HEK293T (cell line): ENCODE data around the gene RAPGEF6.
"Not testable (repeated sequence)": the region's sequence is repeated elsewhere in the genome, so short reads cannot be mapped to it uniquely, and the experiment has no call there.

Experiments used
- CTCF ChIA-PET: fragments of 350-600 bp; formaldehyde crosslinking; extraction: SDS; loops from one replicate; lab custom pipeline; 2021; ENCODE audit warnings: antibody characterized with exemption, inconsistent platforms; lab: Yijun Ruan, JAX
- POLR2A ChIA-PET: fragments of 350-600 bp; formaldehyde crosslinking; extraction: SDS; loops from one replicate; lab custom pipeline; 2020; ENCODE audit warnings: antibody characterized with exemption, inconsistent platforms; lab: Yijun Ruan, JAX
- DNase-seq: peaks from one replicate; pipeline ENCODE4 v3.0.0; 2012; ENCODE audit warnings: mixed read lengths; ENCODE audit errors: extremely low spot score
- ARNT ChIP-seq: fragments of 450-650 bp; IDR thresholded peaks from 2 replicates; pipeline ENCODE4 v1.6.1; 2017; ENCODE audit warnings: mild to moderate bottlenecking
- BHLHE40 ChIP-seq: fragments of 450-650 bp; IDR thresholded peaks from 2 replicates; pipeline ENCODE4 v1.6.1; 2016; ENCODE audit warnings: mild to moderate bottlenecking, moderate library complexity, borderline replicate concordance
- CTBP1 ChIP-seq: fragments of 450-650 bp; IDR thresholded peaks from 2 replicates; pipeline ENCODE4 v1.6.1; 2016; ENCODE audit warnings: borderline replicate concordance
- ELF4 ChIP-seq: fragments of 450-650 bp; IDR thresholded peaks from 2 replicates; pipeline ENCODE4 v1.6.1; 2017; ENCODE audit warnings: antibody characterized with exemption
- FOXA1 ChIP-seq: fragments of 450-650 bp; IDR thresholded peaks from 2 replicates; pipeline ENCODE4 v1.6.1; 2016; ENCODE audit warnings: mild to moderate bottlenecking
- FOXK2 ChIP-seq: fragments of 450-650 bp; IDR thresholded peaks from 2 replicates; pipeline ENCODE4 v1.6.1; 2016; ENCODE audit warnings: mild to moderate bottlenecking
- FOXM1 ChIP-seq: fragments of 450-650 bp; IDR thresholded peaks from 2 replicates; pipeline ENCODE4 v1.6.1; 2017; ENCODE audit warnings: mild to moderate bottlenecking, borderline replicate concordance
- HDGF ChIP-seq: fragments of 450-650 bp; IDR thresholded peaks from 2 replicates; pipeline ENCODE4 v1.6.1; 2017; ENCODE audit warnings: antibody characterized with exemption, borderline replicate concordance
- L3MBTL2 ChIP-seq: fragments of 450-650 bp; conservative IDR thresholded peaks from 2 replicates; pipeline ENCODE4 v1.6.1; 2016; ENCODE audit warnings: mild to moderate bottlenecking
- LEF1 ChIP-seq: fragments of 450-650 bp; IDR thresholded peaks from 2 replicates; pipeline ENCODE4 v1.6.1; 2017; ENCODE audit warnings: mild to moderate bottlenecking, borderline replicate concordance
- NFRKB ChIP-seq: fragments of 450-650 bp; IDR thresholded peaks from 2 replicates; pipeline ENCODE4 v1.6.1; 2016; ENCODE audit warnings: mild to moderate bottlenecking, moderate library complexity
- PKNOX1 ChIP-seq: fragments of 450-650 bp; IDR thresholded peaks from 2 replicates; pipeline ENCODE4 v1.6.1; 2016
- SP1 ChIP-seq: fragments of 450-650 bp; IDR thresholded peaks from 2 replicates; pipeline ENCODE4 v1.6.1; 2017
- SUZ12 ChIP-seq: fragments of 450-650 bp; IDR thresholded peaks from 2 replicates; pipeline ENCODE4 v1.6.1; 2016; ENCODE audit warnings: mild to moderate bottlenecking
- TARDBP ChIP-seq: fragments of 450-650 bp; IDR thresholded peaks from 2 replicates; pipeline ENCODE4 v1.6.1; 2016
- ZNF384 ChIP-seq: fragments of 450-650 bp; IDR thresholded peaks from 2 replicates; pipeline ENCODE4 v1.6.1; 2016

RAPGEF6 gene

GRCh38 chr5:131627207-131627865 is 7.7 kb downstream of the RAPGEF6 start:
- TF ChIP-seq CTBP1 = no peak
- no peak for TF ChIP-seq HDGF
- no peak for TF ChIP-seq ARNT
- TF ChIP-seq FOXM1 = no peak
- ChIA-PET CTCF (interaction anchor here (0.8 kb wide), 1 partner anchor 38 kb away, joined by 3 read pairs; no protein-coding TSS in a partner anchor), POLR2A (no interaction called here)
- DNase-seq = no peak

GRCh38 chr5:131622633-131623032 is 12.4 kb downstream of the RAPGEF6 start:
- no peak for TF ChIP-seq SUZ12
- TF ChIP-seq SP1 = no peak
- no peak for TF ChIP-seq BHLHE40
- no peak for TF ChIP-seq FOXA1
- TF ChIP-seq CTBP1 = no peak
- no peak for TF ChIP-seq LEF1
- TF ChIP-seq HDGF = no peak
- no peak for TF ChIP-seq PKNOX1
- no peak for TF ChIP-seq NFRKB
- no peak for TF ChIP-seq ZNF384
- no peak for TF ChIP-seq ELF4
- TF ChIP-seq ARNT = no peak
- no peak for TF ChIP-seq FOXM1
- no peak for TF ChIP-seq L3MBTL2
- TF ChIP-seq FOXK2 = no peak
- CTCF ChIA-PET = no interaction called here
- DNase-seq = no peak
- POLR2A ChIA-PET = no interaction called here

GRCh38 chr5:131621164-131621563 is 13.9 kb downstream of the RAPGEF6 start:
- POLR2A ChIA-PET, DNase-seq, CTCF ChIA-PET: not testable (repeated sequence)

- CTCF ChIA-PET = no interaction called here
- POLR2A ChIA-PET = no interaction called here
- TF ChIP-seq LEF1 = no peak
- TF ChIP-seq CTBP1 = no peak
- TF ChIP-seq PKNOX1 = no peak
- TF ChIP-seq SUZ12 = no peak
- DNase-seq = no peak
These were observed 15.9 kb downstream of the RAPGEF6 start for GRCh38 chr5:131619102-131619501.

- CTCF ChIA-PET = no interaction called here
- POLR2A ChIA-PET = no interaction called here
- DNase-seq = no peak
- no peak for TF ChIP-seq PKNOX1
- TF ChIP-seq TARDBP = no peak
- TF ChIP-seq BHLHE40 = no peak
These were observed 17.7 kb downstream of the RAPGEF6 start for GRCh38 chr5:131617140-131617822.

GRCh38 chr5:131615957-131616356 is 19.1 kb downstream of the RAPGEF6 start:
- no peak for TF ChIP-seq CTBP1
- no peak for TF ChIP-seq FOXK2
- TF ChIP-seq L3MBTL2 = no peak
- no peak for TF ChIP-seq PKNOX1
- TF ChIP-seq FOXA1 = no peak
- no peak for TF ChIP-seq TARDBP
- no peak for TF ChIP-seq SUZ12
- no peak for TF ChIP-seq HDGF
- TF ChIP-seq LEF1 = no peak
- no peak for TF ChIP-seq SP1
- no peak for TF ChIP-seq ELF4
- TF ChIP-seq FOXM1 = no peak
- no peak for TF ChIP-seq ZNF384
- TF ChIP-seq NFRKB = no peak
- no peak for TF ChIP-seq BHLHE40
- no peak for TF ChIP-seq ARNT
- ChIA-PET POLR2A (no interaction called here), CTCF (no interaction called here)
- DNase-seq = no peak
